ENCODE data around the gene AGPAT4.

Gene AGPAT4

DNA sequence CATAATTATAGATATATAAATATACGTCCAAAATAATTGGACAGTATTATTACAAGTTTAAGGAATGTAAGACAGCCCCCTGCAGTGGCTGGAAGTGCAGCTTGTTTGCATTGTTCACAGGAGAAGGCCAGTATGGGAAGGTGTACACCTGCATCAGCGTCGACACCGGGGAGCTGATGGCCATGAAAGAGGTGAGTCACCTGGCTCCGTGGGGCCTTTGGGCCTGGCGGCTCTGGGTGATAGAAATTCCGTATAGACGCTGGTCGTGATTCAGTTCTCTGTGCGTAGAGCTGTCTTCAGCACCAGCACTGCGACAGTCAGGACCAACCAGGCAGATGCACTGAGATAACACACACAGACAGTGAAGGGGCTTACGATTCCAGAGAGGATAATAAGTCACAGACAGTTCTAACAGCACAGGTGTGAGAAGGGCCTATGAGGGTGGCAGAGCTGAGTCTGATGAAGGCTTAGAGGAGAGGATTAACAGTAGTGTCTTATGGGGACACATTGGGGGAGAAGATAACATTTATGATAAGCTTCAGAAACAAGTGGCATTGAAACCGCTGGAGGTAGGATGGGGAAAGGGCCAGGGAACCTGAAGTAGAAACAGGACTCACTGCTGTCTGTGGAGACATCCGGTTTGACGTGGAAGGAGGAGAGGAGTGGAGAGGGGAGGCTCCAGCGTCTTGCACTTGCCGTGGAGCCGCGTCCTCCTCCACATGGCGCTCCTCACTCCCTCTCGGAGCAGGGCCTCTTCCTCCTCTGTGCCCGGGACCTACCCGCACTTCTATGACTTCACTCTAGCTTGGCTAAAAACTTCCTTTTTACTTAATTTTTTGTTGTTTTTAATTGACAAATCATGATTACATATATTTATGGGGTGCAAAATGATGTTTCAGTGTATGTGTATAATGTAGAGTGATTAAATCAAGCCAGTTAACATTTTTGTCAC, 165.8 kb downstream of the AGPAT4 start:
- no peak for DNase-seq

DNA sequence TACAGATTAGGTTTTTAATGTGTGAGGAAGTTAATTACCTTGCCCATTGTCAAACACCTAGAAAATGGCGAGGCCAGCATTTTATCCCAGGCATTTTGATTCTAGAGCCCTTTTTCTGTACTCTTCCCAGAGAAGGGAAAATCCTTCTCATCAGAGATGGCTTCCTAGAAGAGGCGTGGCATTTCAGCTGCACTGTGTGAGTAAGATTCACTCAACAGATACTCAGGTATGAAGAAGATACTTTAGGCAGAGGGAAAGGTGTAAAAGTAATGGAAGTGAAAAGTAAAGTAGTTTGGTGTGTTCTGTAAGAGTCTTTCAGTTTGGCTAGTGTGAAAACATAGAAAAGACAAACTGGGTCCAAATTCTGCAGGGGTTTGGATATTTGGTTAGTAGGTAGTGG, 168.5 kb downstream of the AGPAT4 start:
- DNase-seq: no peak

DNA sequence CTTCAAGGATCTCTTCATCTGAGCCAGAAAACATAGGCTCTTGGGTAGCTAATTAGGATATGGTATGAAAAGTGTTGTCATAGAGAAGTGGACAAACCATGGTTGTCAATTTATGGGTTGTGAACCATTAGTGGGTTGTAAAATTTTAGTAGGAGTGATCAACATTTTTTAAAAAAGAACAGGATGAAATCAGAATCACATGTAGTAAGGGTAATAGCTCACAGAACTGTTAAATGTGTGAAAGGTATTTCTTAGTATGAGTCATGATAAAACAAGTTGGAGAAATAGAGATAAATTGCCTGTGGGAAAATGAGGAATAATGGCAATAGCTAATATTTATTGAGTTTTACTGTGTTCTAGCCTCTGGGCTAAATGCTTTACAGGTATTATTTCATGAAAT, 168.9 kb downstream of the AGPAT4 start:
- DNase-seq: no peak

DNA sequence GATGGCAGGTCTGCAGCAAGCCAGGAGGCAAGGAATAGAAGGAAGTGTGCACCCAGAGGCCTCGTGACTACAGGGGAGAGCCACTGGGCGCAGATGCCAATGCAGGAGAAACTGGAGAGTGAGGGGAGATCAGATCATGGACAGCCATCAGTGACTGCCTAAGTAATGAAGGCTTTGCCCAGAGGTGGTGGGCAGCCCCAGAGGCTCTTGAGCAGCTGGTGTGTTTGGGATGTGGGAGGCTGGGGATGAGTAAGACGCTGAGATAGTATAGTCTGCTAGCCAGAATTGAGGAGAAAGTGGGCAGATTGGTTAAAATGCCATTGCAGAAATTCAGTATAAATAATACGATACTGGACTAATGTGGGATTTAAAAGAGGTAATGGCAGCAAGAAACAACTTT, 170.4 kb downstream of the AGPAT4 start:
- DNase-seq: no peak

DNA sequence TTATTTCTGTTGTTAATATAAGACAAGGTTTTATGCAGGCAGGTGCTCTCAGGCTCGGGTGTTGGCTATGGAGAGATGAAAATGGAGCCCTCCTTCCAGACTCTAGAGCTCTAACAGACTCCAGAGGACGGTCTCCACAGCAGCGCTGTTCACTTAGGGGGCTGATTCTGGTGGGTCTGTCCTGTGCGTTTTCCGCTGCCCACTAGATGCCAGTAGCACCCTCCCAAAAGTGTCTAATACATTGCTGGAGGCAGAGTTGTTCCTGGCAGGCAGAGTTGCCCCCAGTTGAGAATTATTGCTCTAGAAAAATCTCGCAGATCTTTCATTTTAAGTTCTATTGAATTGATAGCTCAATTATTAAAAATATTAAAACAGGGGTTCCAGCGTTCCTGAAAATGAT, 172.3 kb downstream of the AGPAT4 start:
- DNase-seq: no peak

DNA sequence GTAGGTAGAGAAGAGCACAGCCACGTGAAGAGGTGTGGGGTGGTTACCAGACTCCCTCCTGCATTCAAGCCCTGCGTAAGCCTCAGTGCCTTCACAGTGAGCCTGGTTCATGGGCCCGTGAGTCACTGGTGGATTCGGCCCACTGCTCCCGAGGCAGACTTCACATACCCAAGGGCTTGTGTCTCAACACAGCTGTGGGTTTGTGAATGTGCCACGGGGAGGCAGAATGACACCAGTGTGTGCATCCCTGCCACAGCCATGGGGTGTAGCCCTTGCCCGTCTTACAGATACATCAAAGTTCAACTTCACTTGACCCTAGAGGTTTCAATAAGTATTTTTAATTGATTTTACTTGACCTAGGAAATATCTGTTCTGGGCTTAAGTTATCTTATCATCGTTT, 173.8 kb downstream of the AGPAT4 start:
- DNase-seq: no peak

DNA sequence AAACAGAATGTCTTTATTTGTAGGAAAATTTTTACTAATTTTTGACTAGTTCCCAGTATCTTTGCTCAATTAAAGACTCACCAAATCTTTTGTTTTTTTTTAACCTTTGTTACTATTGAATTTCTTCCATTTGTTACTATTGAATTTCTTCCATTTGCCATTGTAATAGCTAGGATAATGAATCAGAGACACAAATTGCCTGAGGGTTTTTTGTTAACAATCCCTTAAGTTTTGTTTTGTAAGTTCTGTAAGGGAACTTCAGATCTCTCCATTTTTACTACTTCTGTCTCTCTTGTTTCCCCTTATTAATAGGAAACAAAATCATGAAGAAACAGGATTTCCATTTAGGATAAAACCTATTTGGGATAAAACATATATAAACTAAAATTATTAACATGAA, 177.9 kb downstream of the AGPAT4 start:
- DNase-seq: no peak

DNA sequence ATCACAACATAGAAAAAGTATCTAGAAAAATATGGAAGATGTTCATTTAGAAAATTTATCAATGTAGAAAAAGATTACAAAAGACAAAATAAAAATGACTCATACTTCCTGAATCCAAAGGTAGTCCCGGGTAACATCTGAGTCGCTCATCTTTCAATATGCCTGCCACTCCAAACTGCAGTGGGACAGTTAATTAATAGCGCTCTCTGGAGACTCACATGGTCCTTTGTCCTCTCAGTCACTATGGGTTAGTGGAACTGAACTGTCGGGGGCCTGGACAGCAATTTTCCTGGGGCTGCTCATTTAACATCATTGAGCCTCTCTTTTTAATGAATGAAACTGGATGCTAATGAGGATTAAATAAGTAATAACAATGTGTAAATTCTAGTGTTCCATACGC, 178.9 kb downstream of the AGPAT4 start:
- no peak for DNase-seq

DNA sequence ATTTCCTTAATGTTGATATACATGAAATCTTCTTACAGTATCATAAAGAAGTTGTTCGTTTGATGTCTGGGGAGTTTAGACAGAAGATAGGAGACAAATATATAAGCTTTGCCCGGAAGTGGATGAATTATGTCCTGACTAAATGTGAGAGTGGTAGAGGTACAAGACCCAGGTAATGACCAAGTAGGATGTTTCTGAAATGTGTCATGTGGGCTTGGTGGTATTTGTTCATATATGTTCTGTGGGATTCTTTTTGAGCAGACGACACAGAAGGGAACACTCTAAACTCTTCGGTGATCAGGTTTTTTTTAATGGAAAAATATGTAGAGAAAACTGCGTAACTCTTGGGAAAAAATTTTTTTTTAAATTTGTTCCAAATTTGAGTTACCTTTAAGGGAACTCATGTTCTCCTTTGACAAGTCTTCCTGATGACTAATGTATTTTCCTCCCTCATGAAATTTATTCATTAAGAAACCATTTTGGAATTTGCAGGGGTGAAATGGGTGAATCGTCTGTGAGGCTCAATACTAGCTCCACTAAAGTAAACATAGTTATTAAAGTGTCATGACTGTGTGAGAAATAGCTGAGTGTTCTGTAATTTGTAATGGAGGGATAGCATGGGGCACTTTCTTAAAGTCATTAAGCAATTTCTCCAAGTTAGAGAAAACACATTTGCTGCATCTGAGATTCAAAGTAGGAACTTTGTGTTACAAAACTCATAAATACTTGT, 181.7 kb downstream of the AGPAT4 start:
- no peak for DNase-seq

DNA sequence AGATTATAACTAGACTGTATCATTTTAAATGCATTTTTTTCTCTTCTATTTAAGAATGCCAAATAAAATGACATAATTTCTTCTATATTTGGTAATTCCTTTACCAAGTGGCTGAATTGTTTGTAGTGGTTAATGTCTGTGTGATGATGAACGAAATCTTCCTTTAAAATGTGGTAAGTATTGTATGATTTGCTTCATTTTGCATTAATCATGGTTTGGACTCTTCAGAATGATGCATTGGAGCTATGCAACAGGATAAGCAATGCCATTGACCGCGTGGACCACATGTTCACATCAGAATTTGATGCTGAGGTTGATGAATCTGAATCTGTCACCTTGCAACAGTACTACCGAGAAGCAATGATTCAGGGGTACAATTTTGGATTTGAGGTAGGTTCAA, 182.7 kb downstream of the AGPAT4 start:
- no peak for DNase-seq

DNA sequence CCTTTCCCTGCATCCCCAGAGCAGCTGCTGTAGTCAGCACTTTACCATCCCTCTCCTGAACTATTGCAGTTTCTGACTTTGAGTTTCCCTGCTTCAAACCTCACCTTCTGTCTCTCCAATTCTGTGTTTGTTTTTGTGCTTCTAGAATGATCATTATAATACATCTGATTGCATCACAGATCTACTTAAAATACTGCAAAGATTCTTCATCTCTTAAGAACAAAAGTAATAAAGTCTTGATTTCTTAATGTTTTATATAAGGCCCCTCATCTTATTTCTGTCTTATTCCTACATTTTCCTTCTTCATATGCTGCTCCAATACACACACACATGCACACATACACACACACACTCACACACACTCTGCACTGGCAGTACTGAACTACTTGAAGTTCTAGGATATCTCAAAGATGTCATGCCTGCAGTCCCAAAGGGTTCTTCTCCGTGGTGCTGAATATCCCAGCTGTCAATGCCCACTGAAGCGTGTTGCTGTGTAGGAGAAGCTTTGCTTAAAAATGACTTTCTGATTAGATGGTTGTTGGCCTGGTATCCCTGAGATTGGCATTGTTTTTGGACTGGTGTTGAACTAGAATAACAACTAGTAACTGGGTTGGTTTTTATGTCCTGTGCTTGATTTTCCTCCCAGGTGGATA, 185.1 kb downstream of the AGPAT4 start:
- DNase-seq: no peak

DNA sequence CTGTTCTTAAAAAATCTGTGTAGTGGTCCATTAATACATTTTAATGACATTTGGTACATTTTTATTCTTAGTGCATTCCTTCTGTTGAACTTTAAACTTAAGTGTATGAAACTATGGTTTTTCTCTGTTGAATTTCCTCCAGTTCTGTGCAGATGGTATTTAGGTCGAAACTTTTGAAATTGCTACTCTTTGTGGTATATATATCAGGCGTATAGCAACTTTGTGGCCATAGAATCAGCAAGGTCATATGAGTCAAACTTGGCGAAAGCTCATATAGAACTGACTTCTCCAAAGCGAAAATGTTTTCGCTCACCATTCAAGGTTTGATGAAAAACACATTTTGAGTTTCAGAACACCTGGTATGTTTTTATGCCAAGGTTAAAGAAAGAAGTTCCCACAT, 188.6 kb downstream of the AGPAT4 start:
- no peak for DNase-seq

DNA sequence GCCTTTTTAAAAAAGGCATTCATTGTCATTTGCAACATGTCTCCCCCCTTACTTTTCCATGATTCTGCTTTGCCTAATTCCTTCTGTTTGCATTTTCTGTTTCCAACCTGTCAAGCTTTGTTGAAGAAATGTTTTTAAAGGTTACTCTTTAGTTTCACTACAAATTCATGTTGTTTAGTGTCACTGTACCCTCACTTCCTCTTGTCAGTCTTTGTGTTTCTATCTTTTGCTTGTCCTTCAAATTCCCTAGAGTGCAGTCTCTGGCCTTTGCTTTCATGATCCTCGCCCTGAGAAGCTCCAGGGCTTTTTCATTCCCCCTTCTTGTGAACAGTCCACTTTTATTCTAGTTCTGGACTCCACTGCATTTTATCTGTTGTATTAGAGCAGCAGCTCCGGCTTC, 191.6 kb downstream of the AGPAT4 start:
- no peak for DNase-seq

DNA sequence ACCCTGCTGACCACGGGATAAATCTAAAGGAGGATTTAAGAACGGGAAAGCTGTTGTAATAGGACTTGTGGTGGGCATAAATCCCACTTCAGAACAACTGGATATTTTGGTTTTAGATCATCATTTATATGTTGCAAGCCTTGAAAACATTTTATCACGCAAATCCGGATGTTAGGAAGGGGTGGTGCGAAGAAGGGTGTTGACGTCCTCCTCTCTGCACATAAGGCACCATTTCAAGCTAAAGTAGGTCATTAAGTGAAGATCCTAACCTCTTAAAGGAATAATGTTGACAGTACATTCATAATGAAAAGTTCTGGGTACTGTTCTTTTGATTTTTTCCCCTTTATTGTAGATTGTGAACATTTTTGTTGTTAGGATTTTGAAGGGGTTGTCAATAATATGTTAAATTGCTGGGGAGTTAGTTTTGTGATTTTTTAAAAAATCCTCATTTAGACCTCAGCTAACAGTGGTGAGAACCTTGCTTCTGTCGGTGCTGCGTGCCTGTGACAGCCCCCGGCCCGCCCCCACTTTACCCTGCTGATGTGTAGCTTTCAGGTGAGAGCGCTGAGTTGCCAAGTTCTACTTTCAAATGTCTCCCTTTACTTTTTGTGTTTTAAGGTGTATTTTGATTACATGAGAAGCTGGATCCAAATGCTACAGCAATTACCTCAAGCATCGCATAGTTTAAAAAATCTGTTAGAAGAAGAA, 193.4 kb downstream of the AGPAT4 start:
- DNase-seq: no peak
